IPS-20b (cell line): ENCODE data around the gene GEMIN7.
"Not testable (repeated sequence)": the region's sequence is repeated elsewhere in the genome, so short reads cannot be mapped to it uniquely, and the experiment has no call there.

ENCODE experiments used
- H3K27ac ChIP-seq: one replicate; pipeline ENCODE4 v1.5.1; 2013; ENCODE audit warnings: low read length
- H3K27me3 ChIP-seq: 2 replicates; pipeline ENCODE4 v1.6.1; 2013; ENCODE audit warnings: mild to moderate bottlenecking, low read length, inconsistent platforms; ENCODE audit not compliant: insufficient read depth
- H3K36me3 ChIP-seq: 2 replicates; pipeline ENCODE4 v1.6.1; 2013; ENCODE audit warnings: low read depth, mild to moderate bottlenecking, inconsistent platforms, low read length, moderate library complexity; ENCODE audit not compliant: insufficient read depth
- H3K4me1 ChIP-seq: 2 replicates; pipeline ENCODE4 v1.6.1; 2013; ENCODE audit warnings: mild to moderate bottlenecking, control low read depth, inconsistent platforms, low read length, moderate library complexity; ENCODE audit not compliant: insufficient read depth
- H3K4me3 ChIP-seq: 2 replicates; pipeline ENCODE4 v1.5.1; 2013; ENCODE audit warnings: mild to moderate bottlenecking, low read length, inconsistent platforms
- H3K9ac ChIP-seq: 2 replicates; pipeline ENCODE4 v1.6.1; 2013; ENCODE audit warnings: low read depth, mild to moderate bottlenecking, inconsistent platforms, low read length, moderate library complexity
- H3K9me3 ChIP-seq: 2 replicates; pipeline ENCODE4 v1.6.1; 2013; ENCODE audit warnings: mild to moderate bottlenecking, low read depth, low read length, inconsistent platforms; ENCODE audit not compliant: insufficient read depth

The GEMIN7 gene

GRCh38 chr19:45115809-45116615 lies 37.0 kb downstream of the GEMIN7 start:
- Histone ChIP-seq H3K9ac (no peak overlapping the region), H3K9me3 (no peaks in the 10 kb centered on the region), H3K27me3 (no peaks in the 10 kb centered on the region), H3K36me3 (no peaks in the 10 kb centered on the region), H3K4me1 (no peaks in the 10 kb centered on the region), H3K27ac (no peak overlapping the region), H3K4me3 (no peak overlapping the region)

GRCh38 chr19:45117167-45117594 lies 38.1 kb downstream of the GEMIN7 start:
- H3K27me3 ChIP-seq = no peaks in the 10 kb centered on the region
- H3K9me3 ChIP-seq = no peaks in the 10 kb centered on the region
- no peak overlapping the region; the same call in 1 of the 2 replicates for H3K9ac ChIP-seq
- H3K27ac ChIP-seq = no peak overlapping the region
- no peak overlapping the region for H3K4me3 ChIP-seq
- H3K4me1 ChIP-seq = no peaks in the 10 kb centered on the region
- H3K36me3 ChIP-seq = no peaks in the 10 kb centered on the region

DNA sequence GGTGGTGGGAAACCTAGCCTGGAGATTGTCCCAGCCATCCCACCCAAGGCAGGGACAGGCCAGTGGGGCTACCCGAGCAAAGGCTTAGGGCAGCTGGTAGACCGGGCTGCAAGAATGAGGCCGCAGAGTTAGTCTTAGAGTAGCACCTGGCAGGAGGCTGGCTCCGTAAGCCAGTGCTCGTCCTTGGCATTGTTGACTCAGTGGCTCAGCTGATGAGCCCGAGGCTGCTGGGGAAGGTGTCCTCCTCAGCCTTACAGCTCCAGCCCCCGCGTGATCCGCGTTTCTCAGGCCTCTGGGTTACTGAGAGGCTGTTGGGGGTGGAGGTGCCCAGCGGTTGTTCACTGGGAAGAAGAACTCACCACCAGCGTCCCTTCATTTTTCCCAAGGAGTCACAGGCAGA lies 38.6 kb downstream of the GEMIN7 start:
- H3K36me3 ChIP-seq = no peaks in the 10 kb centered on the region
- H3K9ac ChIP-seq = no peak overlapping the region; the same call in 1 of the 2 replicates
- no peaks in the 10 kb centered on the region for H3K4me1 ChIP-seq
- H3K4me3 ChIP-seq = no peak overlapping the region
- H3K27me3 ChIP-seq = no peaks in the 10 kb centered on the region
- H3K27ac ChIP-seq = no peak overlapping the region
- no peaks in the 10 kb centered on the region for H3K9me3 ChIP-seq

- Histone ChIP-seq H3K9ac (no peak overlapping the region), H3K27ac (no peak overlapping the region), H3K27me3 (no peaks in the 10 kb centered on the region), H3K9me3 (no peaks in the 10 kb centered on the region), H3K4me1 (no peaks in the 10 kb centered on the region; the same call in 1 of the 2 replicates), H3K36me3 (no peaks in the 10 kb centered on the region), H3K4me3 (no peak overlapping the region)
Measured at GRCh38 chr19:45118106-45118505, 39.0 kb downstream of the GEMIN7 start.

GRCh38 chr19:45118591-45119355 lies 39.7 kb downstream of the GEMIN7 start:
- not testable (repeated sequence) for H3K27ac ChIP-seq, H3K27me3 ChIP-seq, H3K36me3 ChIP-seq, H3K4me3 ChIP-seq, H3K4me1 ChIP-seq, H3K9ac ChIP-seq, H3K9me3 ChIP-seq

GRCh38 chr19:45119582-45119981 lies 40.5 kb downstream of the GEMIN7 start:
- no peaks in the 10 kb centered on the region; the same call in 1 of the 2 replicates for H3K4me1 ChIP-seq
- H3K27me3 ChIP-seq = no peaks in the 10 kb centered on the region
- no peak overlapping the region for H3K27ac ChIP-seq
- no peak overlapping the region for H3K9ac ChIP-seq
- no peak overlapping the region for H3K4me3 ChIP-seq
- no peaks in the 10 kb centered on the region for H3K9me3 ChIP-seq
- H3K36me3 ChIP-seq = no peaks in the 10 kb centered on the region

DNA sequence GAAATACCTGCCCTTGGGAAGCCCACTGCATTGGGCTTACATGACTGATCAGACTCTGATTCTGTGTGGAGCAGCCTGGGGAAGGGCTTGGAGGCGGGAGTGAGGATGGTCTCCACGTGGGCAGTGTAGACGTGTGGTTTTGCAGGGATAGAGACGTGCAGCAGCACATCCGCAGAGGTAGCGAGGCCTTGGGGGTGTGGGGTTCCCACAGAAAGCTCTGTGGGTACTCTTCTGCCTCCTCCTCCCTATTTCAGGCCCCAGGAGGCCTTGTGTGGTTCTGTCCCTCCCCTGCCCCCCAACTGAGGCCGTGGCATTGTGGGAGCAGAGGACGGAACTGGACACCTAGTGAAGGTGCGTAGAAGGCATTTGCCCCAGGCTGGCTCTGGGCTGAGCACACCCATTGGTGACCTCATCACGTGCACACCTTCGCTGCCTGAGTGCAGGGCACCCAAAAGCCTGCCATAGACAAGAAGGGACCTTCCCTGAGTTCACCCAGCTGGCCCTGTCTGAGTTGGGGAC lies 42.8 kb downstream of the GEMIN7 start:
- no peaks in the 10 kb centered on the region; the same call in 1 of the 2 replicates for H3K4me1 ChIP-seq
- no peaks in the 10 kb centered on the region for H3K36me3 ChIP-seq
- H3K27ac ChIP-seq = no peak overlapping the region
- no peak overlapping the region for H3K9ac ChIP-seq
- H3K4me3 ChIP-seq = no peak overlapping the region
- H3K27me3 ChIP-seq = no peaks in the 10 kb centered on the region
- no peaks in the 10 kb centered on the region for H3K9me3 ChIP-seq

DNA sequence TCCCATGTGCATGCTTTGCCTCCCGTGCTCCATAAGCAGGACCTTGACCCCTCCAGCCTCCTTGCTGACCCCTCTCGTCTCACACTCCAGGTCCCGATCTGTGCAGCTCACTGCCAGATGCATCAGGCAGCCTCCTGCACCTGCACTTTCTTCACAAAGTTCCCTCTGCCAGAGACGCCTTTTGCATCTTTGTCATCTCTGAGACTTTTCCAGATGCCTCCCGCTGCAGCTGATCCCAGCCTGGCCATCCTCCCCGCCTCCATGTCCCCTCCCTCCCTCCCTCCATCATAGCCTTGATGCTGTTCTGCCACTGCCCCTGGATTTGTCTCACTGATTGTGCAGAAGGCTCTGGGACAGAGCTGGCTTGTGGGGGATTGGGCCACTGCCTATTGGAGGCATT lies 43.8 kb downstream of the GEMIN7 start:
- Histone ChIP-seq H3K27me3 (no peaks in the 10 kb centered on the region), H3K27ac (no peak overlapping the region), H3K36me3 (no peaks in the 10 kb centered on the region), H3K4me3 (no peak overlapping the region), H3K9me3 (no peaks in the 10 kb centered on the region), H3K9ac (no peak overlapping the region), H3K4me1 (no peaks in the 10 kb centered on the region; the same call in 1 of the 2 replicates)

DNA sequence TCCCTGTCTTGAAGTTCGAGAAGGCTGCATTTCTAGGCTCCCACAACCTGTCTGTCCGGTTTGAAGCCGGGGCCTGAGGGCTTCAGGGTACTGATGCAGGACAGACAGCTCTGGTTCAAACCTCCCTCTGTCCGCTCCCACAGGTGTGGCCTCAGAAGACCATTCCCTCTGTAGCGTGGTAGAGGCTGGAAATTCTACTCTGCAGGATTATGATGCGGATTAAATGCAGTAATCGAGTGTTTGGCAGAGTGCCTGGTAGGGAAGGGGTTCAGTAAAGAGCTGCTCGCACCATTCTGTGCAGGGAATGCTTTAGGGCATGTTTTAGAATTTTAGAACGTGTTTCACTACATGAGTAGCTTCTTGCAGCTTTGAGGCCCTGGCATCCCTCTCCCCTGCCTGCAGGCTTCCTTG lies 44.4 kb downstream of the GEMIN7 start:
- Histone ChIP-seq H3K36me3 (no peaks in the 10 kb centered on the region), H3K9ac (no peak overlapping the region; the same call in 1 of the 2 replicates), H3K27ac (no peak overlapping the region), H3K27me3 (no peaks in the 10 kb centered on the region), H3K4me1 (no peaks in the 10 kb centered on the region; the same call in 1 of the 2 replicates), H3K9me3 (no peaks in the 10 kb centered on the region), H3K4me3 (no peak overlapping the region)

GRCh38 chr19:45124021-45124420 lies 45.0 kb downstream of the GEMIN7 start:
- H3K4me1 ChIP-seq = no peaks in the 10 kb centered on the region; the same call in 1 of the 2 replicates
- H3K4me3 ChIP-seq = no peak overlapping the region
- no peaks in the 10 kb centered on the region for H3K36me3 ChIP-seq
- H3K27ac ChIP-seq = no peak overlapping the region
- no peaks in the 10 kb centered on the region for H3K9me3 ChIP-seq
- no peak overlapping the region for H3K9ac ChIP-seq
- H3K27me3 ChIP-seq = no peaks in the 10 kb centered on the region

GRCh38 chr19:45125360-45125759 lies 46.3 kb downstream of the GEMIN7 start:
- no peaks in the 10 kb centered on the region for H3K9me3 ChIP-seq
- no peaks in the 10 kb centered on the region for H3K36me3 ChIP-seq

More at GRCh38 chr19:45125360-45125759, 46.3 kb downstream of the GEMIN7 start:
- no peak overlapping the region for H3K4me3 ChIP-seq
- no peaks in the 10 kb centered on the region; the same call in 1 of the 2 replicates for H3K4me1 ChIP-seq
- H3K9ac ChIP-seq = no peak overlapping the region
- no peak overlapping the region for H3K27ac ChIP-seq
- H3K27me3 ChIP-seq = no peaks in the 10 kb centered on the region
